Hepatocyte (in vitro differentiated cells): ENCODE measurements around the gene SLC25A44. TPM values are rescaled to one million over a fixed set of nuclear protein-coding genes. Genes with fewer than 3 reads are reported as not detected.

ENCODE experiments used
- DNase-seq: peaks from one replicate; pipeline ENCODE4 v3.0.0-alpha.2; 2016; ENCODE audit warnings: low spot score
- H2AFZ ChIP-seq: fragments of 200-600 bp; sonication (generic); 2 replicates; pipeline ENCODE4 v1.6.0; 2016; ENCODE audit warnings: antibody characterized with exemption, mild to moderate bottlenecking
- H3K27ac ChIP-seq: fragments of 200-600 bp; sonication (generic); 2 replicates; pipeline ENCODE4 v1.5.1; 2016; ENCODE audit warnings: mild to moderate bottlenecking
- H3K27me3 ChIP-seq: fragments of 200-600 bp; sonication (generic); 2 replicates; pipeline ENCODE4 v1.6.1; 2016
- H3K36me3 ChIP-seq: fragments of 200-600 bp; sonication (generic); replicated peaks from 2 replicates; pipeline ENCODE4 v1.5.1; 2016; ENCODE audit warnings: low read depth; ENCODE audit not compliant: insufficient read depth
- H3K4me1 ChIP-seq: fragments of 200-600 bp; sonication (generic); 2 replicates; pipeline ENCODE4 v1.5.1; 2016; ENCODE audit warnings: mild to moderate bottlenecking, moderate library complexity; ENCODE audit not compliant: insufficient read depth
- H3K4me2 ChIP-seq: fragments of 200-600 bp; sonication (generic); 2 replicates; pipeline ENCODE4 v1.6.0; 2016
- H3K4me3 ChIP-seq: fragments of 200-600 bp; sonication (generic); 2 replicates; pipeline ENCODE4 v1.5.1; 2016; ENCODE audit warnings: mild to moderate bottlenecking
- H3K79me2 ChIP-seq: fragments of 200-600 bp; sonication (generic); 2 replicates; pipeline ENCODE4 v1.6.0; 2017; ENCODE audit warnings: mild to moderate bottlenecking
- H3K9me2 ChIP-seq: fragments of 200-600 bp; sonication (generic); replicated peaks from 2 replicates; pipeline ENCODE4 v1.6.0; 2017; ENCODE audit warnings: mild to moderate bottlenecking; ENCODE audit not compliant: insufficient read depth
- H3K9me3 ChIP-seq: fragments of 200-600 bp; sonication (generic); 2 replicates; pipeline ENCODE4 v1.5.1; 2016; ENCODE audit warnings: low read depth, mild to moderate bottlenecking
- H4K20me1 ChIP-seq: fragments of 200-600 bp; sonication (generic); 2 replicates; pipeline ENCODE4 v1.6.0; 2016; ENCODE audit warnings: mild to moderate bottlenecking; ENCODE audit not compliant: insufficient read depth, poor library complexity, severe bottlenecking
- CTCF ChIP-seq: fragments of 200-600 bp; sonication (generic); IDR thresholded peaks from 2 replicates; pipeline ENCODE4 v1.5.1; 2016; ENCODE audit warnings: antibody characterized with exemption, mild to moderate bottlenecking; ENCODE audit not compliant: poor library complexity
- EZH2 ChIP-seq: fragments of 200-600 bp; sonication (generic); IDR thresholded peaks from 2 replicates; pipeline ENCODE4 v1.6.1; 2016; ENCODE audit warnings: antibody characterized with exemption, mild to moderate bottlenecking, borderline replicate concordance
- EZH2phosphoT487 ChIP-seq: fragments of 200-600 bp; sonication (generic); IDR thresholded peaks from one replicate; pipeline ENCODE4 v1.6.1; 2018; ENCODE audit warnings: antibody characterized with exemption, mild to moderate bottlenecking, low read depth, moderate library complexity; ENCODE audit not compliant: unreplicated experiment, severe bottlenecking
- WGBS: methylation state at CpG from one replicate; pipeline ENCODE4 v1.1.6; 2016; ENCODE audit warnings: low lambda C conversion rate; ENCODE audit errors: missing lambda C conversion rate; 5-methylcytosine and 5-hydroxymethylcytosine counted together
- polyA plus RNA-seq: library from polyadenylated mRNA; unstranded; fragments of >200 nt; fragmentation: Nextera tagmentation; extraction: Ambion mirVana; gene quantifications from 2 replicates; pipeline ENCODE4 v1.2.1, GENCODE V29; 2016
- total RNA-seq: library from RNA; depleted of rRNA; stranded (reverse); fragments of >200 nt; gene quantifications from 2 replicates; pipeline ENCODE4 v1.2.3, GENCODE V29; 2014

Gene SLC25A44
- total and polyA plus RNA-seq, 2 experiments from 2014 or later = 16.9 to 19.3 TPM

GRCh38 chr1:156247460-156248322 lies 53.8 kb downstream of the SLC25A44 start, which contains the start of gene PAQR6:
PAQR6 (minus strand) TSS chr1:156248056; CDS start chr1:156246731, 1,325 bp downstream.
- no peaks in the 10 kb centered on the region for H3K4me1 ChIP-seq
- H3K4me2 ChIP-seq = no peak within 1 kb of the TSS
- no peaks in the 10 kb centered on the region for H4K20me1 ChIP-seq
- WGBS = 84% methylated on average over 16 of the region's 16 CpGs
- no peak for TF ChIP-seq CTCF
- no peak for TF ChIP-seq EZH2
- H3K27ac ChIP-seq = no peak within 1 kb of the TSS
- no peaks in the 10 kb centered on the region for H3K36me3 ChIP-seq
- no peaks in the 10 kb centered on the region for H3K27me3 ChIP-seq
- no peak for DNase-seq
- H3K79me2 ChIP-seq = no peaks in the 10 kb centered on the region
- no peak within 1 kb of the TSS for H2AFZ ChIP-seq
- no peak within 1 kb of the TSS for H3K4me3 ChIP-seq
- H3K9me3 ChIP-seq = no peaks in the 10 kb centered on the region
- no peaks in the 10 kb centered on the region for H3K9me2 ChIP-seq

GRCh38 chr1:156248323-156248683 lies 54.4 kb downstream of the SLC25A44 start:
- Histone ChIP-seq H3K27me3 (no peaks in the 10 kb centered on the region), H3K36me3 (no peaks in the 10 kb centered on the region), H3K9me3 (no peaks in the 10 kb centered on the region), H3K4me1 (no peaks in the 10 kb centered on the region), H4K20me1 (no peaks in the 10 kb centered on the region), H3K27ac (no peak overlapping the region), H3K4me2 (no peak overlapping the region), H2AFZ (no peak overlapping the region), H3K9me2 (no peaks in the 10 kb centered on the region), H3K4me3 (no peak overlapping the region), H3K79me2 (no peaks in the 10 kb centered on the region)
- TF ChIP-seq EZH2phosphoT487 (no peak), EZH2 (no peak), CTCF (no peak)
- WGBS = 94% methylated on average over 4 of the region's 4 CpGs
- DNase-seq = no peak

GRCh38 chr1:156249593-156249992 lies 55.7 kb downstream of the SLC25A44 start:
- no peak for TF ChIP-seq EZH2phosphoT487
- TF ChIP-seq CTCF = no peak
- no peak for TF ChIP-seq EZH2
- Histone ChIP-seq H2AFZ (no peak overlapping the region), H3K27me3 (no peaks in the 10 kb centered on the region), H4K20me1 (no peaks in the 10 kb centered on the region), H3K79me2 (no peaks in the 10 kb centered on the region), H3K27ac (no peak overlapping the region), H3K36me3 (no peaks in the 10 kb centered on the region), H3K4me1 (no peaks in the 10 kb centered on the region), H3K4me3 (no peak overlapping the region), H3K4me2 (no peak overlapping the region), H3K9me2 (no peaks in the 10 kb centered on the region), H3K9me3 (no peaks in the 10 kb centered on the region)
- DNase-seq = no peak
- WGBS = 93% methylated on average over 5 of the region's 5 CpGs
